KOPT-K1 (cell line): ENCODE results near the gene RASD1.

ENCODE experiments used
- H3K27ac ChIP-seq: fragments of 200-600 bp; sonication (generic); 2 replicates; pipeline ENCODE4 v1.5.1; 2016; ENCODE audit warnings: antibody characterized with exemption, mild to moderate bottlenecking, low read depth, low read length; ENCODE audit not compliant: poor library complexity, severe bottlenecking
- H3K36me3 ChIP-seq: fragments of 200-600 bp; sonication (generic); 2 replicates; pipeline ENCODE4 v1.5.1; 2017; ENCODE audit warnings: antibody characterized with exemption, mild to moderate bottlenecking, low read length, moderate library complexity; ENCODE audit not compliant: insufficient read depth
- H3K9me3 ChIP-seq: fragments of 200-600 bp; sonication (generic); 2 replicates; pipeline ENCODE4 v1.5.1; 2017; ENCODE audit warnings: antibody characterized with exemption, low read length, mild to moderate bottlenecking; ENCODE audit not compliant: insufficient read depth, poor library complexity, severe bottlenecking

Gene RASD1

DNA sequence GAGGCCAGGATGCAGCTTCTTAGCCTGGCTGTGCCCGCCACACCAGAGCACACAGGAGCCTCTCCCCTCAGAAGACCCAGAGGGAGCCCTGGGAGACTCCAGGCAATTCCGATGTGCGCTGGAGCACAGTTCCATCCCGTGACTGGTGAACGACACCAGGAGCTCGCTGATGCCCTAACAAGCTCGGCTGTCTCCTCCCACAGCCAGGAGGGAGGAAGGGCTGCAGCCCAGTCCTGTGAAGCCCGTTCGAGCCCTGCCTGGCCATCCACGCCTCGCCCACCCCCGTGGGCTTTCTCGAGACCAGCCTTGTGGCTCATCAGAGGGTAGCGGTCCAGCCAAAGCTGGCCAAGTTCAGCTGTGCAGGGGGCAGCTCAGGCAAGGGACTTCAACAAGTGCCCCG lies 21.8 kb upstream of the RASD1 start:
- Histone ChIP-seq H3K27ac (no peak overlapping the region), H3K36me3 (no peaks in the 10 kb centered on the region), H3K9me3 (no peaks in the 10 kb centered on the region)

DNA sequence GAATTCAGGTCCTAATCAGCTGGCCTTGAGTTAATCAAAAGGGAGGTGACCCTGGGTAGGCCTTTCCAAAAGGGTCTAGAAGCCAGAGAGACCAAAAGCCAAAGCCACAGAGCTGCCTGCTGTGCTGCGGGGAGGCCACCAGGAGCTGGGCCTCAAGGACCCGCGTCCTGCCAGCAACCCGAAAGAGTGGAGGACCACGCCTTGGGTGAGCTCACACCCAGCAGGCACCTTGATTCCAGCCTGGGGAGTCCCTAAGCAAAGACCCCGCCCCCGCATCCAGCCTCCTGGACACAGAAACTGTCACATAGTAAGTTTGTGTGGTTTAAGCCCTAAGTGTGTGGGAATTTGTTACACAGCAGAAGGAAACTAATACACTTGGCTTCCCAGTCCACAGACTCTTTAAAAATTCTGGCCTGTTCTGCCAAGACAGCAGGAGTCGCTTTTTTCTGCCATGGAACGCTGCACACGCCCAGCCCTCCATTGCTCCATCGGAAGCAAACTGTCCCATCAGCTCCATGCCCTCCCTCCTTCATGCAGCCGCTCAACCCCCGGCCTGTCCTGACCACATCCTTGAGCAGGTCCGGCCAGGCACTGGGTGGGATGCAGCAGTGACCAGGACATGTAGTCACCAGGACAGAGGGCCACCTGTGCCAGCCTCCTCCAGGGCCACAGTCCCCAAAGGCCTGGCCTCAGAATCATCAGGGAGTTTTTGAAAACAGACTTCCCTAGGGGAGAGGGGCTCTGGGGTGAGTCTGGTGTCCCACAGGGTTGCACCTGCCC lies 20.9 kb upstream of the RASD1 start:
- Histone ChIP-seq H3K9me3 (no peaks in the 10 kb centered on the region), H3K36me3 (no peaks in the 10 kb centered on the region), H3K27ac (no peak overlapping the region)

DNA sequence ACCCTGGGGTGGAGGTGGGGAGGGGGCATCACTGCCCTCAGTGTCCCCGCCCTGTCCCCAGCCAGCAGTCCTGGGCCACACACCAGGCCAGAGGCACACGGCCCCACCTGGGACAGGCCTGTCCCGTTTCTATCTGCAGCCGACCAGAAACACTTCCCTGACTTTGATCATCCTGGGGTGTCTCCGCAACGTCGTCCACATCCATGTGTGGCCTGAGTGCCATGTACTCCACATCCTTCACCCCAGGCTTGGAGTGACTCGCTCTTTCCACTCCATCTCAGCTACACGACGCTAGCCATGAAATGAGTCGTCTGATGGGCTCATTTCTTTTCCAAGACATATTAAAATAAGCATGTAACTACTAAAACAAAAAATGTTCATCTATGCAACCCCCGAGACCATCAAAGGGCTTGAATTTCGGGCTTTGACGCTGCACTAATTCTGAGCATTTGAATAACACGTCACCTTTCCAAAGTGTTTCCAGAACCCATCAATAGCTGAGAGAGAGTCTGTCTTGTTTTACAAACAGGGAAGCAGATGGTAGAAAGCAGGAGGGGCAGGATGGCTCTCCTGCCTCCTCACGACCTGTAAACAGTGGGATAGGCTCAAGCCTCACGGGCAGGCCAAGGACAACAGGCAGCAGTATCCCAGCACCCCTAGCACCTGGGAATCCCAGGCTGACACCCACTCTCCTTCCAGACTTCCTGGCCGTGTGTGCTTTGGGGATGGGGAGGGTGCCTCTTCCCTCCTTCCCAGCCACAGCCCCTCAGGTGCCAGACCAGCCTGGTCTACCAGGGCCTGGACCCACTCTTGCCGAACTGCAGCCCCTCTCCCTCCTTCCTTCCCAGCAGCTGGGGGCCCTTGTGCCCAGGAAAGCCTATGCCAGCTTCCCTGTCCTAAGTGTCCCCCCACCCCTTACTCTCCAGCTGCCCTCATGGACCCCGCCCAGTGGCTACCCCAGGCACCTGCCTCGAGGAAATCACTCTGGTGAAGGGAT lies 20.0 kb upstream of the RASD1 start:
- Histone ChIP-seq H3K36me3 (no peaks in the 10 kb centered on the region), H3K27ac (no peak overlapping the region), H3K9me3 (no peaks in the 10 kb centered on the region)

DNA sequence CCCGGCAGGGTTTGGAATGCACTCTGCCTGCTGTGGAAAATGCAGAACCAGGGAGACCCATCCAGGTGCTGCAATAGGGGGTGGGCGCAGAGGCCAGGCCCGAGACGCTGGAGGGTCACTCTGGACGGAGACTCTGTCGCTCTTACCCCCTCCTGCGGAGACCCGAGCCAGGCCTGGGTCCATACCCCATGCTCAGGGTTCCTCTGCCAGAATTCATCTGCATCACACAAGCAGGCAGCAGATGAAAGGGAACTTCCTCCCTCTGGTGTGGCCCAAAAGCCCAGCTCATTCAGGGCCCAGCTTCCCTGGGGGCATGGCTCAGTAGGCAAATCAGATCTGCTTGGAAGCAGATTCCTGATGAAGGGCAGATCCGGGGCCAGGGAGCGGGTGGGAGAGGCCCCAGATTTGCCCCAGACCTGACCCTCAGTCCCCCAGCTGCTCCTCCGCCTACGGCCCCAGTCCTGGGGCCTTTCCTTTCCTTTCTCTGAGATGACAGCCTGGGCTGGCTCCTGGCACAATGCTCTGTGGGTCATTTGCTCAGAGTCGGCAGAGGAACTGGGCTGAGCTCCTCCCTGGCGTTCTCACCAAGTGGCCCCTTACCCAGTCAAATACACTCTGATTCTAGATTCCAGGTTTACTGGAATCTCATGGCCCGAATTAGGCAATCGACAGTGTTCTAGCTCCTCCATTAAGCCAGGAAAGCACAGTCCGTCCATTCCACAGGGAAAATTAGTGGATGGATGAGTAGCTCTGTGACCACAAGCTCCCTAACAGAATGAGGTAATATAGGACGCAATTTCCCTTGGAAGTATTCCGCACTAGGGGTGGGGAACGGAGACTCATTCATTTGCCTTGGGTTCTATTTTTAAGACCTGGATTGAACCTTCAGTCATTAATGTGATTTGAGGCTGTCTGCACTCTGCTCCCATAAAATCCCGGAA lies 19.1 kb upstream of the RASD1 start:
- Histone ChIP-seq H3K36me3 (no peaks in the 10 kb centered on the region), H3K27ac (no peak overlapping the region), H3K9me3 (no peaks in the 10 kb centered on the region)

DNA sequence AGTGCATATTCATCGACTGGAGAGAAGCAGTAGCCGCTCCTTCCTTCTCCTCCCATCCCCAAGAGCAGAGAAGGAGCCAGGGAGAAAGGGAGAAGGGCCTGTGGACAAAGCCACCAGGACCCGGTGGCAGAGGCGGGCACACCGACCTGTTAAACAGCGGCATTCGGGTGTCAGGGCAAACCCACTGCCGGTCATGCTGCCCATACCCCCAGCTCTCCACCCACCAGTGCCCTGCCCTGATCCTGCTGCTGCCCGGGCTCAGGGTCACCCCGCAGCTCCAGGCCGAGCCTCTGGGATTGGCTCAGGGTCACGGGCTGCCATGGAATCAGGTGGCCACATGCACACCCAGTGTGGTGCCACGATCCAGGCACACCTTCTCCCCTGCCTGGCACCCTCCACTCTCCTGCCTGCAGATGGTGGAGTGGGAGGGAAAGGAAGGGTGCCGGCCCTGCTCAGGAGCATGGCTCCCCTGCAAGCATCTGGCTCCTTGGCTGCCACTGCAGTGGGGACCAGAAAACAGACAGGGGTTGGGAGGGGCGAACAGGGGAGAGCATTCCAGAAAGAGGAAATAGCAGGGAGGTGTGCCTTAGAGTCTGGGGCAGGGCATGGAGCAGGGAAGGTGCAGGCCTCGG lies 18.3 kb upstream of the RASD1 start:
- Histone ChIP-seq H3K9me3 (no peaks in the 10 kb centered on the region), H3K27ac (no peak overlapping the region), H3K36me3 (no peaks in the 10 kb centered on the region)

DNA sequence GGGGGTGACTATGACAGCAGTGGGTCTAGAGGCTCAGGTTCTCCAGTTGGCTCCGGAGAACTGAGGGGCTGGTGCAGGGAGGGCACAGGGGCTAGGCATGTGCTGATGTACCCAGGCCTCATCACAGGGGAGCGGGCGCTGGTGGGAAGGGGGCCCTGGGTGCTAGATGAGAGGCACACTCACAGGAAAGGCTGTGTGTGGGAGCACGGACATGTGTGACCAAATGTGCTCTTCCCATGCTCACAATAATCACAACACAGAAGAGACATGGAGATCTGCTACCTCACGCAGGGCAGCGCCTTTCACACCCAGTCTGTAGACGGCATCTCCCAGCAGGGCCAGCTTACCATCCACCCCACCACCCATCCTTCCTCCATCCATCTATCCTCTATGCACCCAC lies 17.4 kb upstream of the RASD1 start:
- Histone ChIP-seq H3K36me3 (no peaks in the 10 kb centered on the region), H3K9me3 (no peaks in the 10 kb centered on the region), H3K27ac (no peak overlapping the region)

DNA sequence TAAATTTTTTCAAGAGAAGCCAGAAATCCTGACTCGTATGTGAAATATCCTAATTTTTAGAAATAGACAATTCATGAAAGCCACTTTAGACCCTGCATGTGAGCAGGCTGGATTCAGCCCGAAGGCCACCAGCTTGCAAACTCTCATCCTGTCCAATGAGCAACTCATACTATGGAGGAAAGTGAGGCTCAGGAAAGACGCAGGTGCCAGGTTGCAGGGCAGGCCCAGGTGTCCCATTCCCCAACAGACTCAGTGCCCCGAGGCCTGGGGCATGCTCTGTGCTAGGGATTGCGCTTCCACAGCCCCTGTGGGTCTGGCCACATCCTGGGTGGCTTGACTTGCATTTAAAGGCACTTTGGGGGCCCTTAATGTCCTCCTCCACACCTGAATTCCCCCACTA lies 16.7 kb upstream of the RASD1 start:
- H3K9me3 ChIP-seq = no peaks in the 10 kb centered on the region
- no peaks in the 10 kb centered on the region for H3K36me3 ChIP-seq
- H3K27ac ChIP-seq = no peak overlapping the region

DNA sequence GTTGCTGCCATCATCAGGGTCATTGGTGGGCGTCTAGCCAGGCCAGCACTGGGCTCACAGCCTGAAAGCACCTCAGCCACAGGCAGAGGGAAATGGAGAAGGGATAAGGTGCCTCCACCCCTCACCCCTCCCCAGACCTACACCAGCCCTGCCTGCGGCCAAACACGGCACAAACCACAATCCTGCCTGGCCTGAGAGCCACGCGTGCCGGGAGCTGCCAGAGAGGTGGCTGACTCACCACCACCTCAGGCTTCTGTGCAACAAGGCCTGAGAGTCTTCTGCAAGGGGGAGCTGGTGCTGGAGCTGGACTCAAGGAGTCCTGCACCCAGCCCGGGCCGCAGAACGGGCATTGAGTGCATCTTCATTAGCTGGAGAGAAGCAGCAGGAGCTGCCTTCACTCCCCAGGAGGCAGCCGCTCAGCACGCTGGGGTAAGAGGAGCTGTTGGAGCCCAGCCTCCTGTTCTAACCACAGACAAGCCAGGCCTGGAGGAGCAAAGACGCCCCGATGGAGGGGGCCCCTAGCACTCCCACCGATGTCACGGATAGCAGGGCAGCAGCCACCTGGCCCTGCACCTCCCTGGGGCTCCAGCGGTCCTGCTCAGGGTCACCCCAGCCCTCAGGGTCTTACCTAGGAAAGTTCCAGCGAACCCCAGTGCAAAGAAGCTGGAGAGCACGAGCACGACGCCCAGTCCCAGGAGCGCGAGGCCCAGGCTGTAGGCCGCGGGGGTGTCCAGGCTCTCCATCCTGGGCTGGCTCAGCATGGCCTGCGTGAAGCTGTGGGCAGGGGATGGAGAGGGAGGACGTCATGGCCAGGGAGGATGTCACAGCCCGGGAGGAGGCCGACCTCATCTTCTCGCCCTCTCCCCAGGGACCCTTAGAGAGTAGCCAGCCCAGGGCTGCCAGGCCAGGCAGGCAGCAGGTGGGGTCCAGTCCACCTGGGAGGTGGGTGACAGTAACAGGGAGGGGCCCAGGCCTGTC lies 16.0 kb upstream of the RASD1 start:
- Histone ChIP-seq H3K27ac (no peak overlapping the region), H3K36me3 (no peaks in the 10 kb centered on the region), H3K9me3 (no peaks in the 10 kb centered on the region)

DNA sequence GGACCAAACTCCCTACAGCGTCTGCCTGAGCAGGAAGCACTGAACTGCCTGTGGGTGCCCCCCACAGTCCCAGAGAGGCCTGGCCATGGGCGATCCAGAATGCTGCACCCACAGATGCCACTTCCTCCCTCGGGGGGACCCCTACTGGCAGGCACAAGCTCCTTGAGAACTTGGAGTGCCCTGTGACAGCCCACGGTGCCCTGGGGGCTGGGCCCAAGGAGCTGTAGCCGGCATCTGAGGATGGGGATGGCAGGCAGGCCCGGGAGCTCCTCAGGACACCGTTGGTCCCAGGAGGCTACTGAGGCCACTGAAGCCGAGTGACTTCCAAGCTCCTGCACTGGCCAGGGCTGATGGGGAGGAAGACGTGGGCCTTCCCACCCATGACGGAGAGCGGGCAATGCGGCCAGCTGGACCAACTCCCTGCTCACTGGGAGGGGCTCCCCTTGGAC lies 15.1 kb upstream of the RASD1 start:
- no peaks in the 10 kb centered on the region for H3K9me3 ChIP-seq
- no peaks in the 10 kb centered on the region for H3K36me3 ChIP-seq
- H3K27ac ChIP-seq = no peak overlapping the region

DNA sequence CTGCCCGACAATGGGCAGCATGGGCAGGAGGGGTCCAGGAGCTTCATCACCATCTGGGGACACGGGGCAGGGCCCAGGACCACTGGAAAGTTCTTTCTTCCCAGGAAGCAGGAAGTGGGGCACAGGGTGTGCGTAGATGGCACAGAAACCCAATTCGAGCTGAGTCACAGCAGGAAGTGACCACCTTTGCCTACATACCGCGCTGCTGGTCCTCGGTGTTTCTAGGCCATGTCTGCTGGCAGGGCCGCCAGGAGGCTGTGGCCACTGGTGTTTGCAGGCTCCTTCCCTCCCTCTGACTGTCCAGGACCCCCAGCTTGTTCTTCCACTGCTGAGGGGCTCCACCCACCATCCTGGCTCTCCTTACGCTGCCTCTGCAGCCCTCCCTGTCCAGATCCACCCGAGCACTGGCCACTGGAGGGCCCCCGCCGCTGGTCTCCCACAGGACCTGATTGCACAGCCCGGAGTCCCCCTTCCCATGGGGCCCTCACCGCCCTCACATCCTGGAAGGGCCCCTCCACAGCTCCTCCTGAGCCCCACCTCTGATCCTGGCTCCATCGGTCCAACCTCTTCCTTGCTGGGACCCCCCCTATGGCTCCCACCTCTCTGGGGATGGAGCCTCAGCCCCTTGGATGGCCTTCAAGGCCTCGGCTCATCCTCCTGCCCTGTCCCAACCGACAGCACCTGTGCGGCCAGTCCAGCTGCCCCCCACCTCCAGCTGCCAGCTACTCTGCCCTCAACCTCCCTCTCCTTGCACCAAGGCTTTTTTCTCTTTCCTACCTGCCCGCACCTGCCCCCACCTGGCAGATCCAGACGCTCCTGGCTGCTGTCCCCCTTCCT lies 14.5 kb upstream of the RASD1 start:
- no peak overlapping the region for H3K27ac ChIP-seq

DNA sequence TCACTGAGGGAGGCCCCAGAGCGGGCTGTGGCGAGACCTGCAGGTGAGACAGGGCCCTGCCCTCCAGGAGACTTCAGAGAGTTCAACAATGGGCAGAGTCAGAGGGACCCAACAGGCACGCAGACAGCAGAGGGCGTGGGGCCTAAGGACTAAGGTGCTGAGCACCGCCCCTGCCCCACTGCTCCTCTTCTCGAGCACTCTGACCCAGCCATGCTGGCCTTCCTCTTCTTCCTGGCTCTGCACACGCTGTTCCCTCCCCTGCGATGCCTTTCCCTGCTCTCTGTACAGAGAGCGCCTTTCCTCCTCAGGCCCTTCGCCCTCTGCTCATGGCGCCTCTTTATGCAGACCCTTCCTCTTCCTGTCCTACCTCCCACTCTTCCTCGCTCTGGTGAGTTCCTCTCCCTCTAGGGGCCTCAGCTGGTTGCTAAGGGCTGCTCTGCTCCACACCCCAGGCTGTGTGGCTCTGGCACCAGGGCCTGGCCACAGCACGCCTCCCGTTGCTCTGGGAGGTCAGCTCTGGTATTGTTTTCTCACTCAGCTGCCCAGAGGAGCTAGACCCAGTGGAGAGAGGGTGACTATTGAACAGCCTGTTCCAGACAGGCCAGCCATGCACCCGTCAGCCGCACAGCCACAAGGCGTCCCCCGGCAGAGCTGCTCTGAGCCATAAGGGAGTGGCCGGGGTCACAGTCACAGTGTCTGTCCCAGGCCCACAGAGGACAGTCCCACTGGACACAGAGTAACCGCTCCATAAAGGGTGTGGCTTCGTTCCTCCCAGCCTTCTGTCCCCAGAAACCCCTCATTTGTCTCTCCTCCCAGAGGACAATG lies 13.6 kb upstream of the RASD1 start:
- Histone ChIP-seq H3K9me3 (no peaks in the 10 kb centered on the region), H3K27ac (no peak overlapping the region), H3K36me3 (no peaks in the 10 kb centered on the region)

More for the DNA sequence above, 14.5 kb upstream of the RASD1 start:
- no peaks in the 10 kb centered on the region for H3K9me3 ChIP-seq
- H3K36me3 ChIP-seq = no peaks in the 10 kb centered on the region
